Muscle layer of colon (tissue), 2 donors: ENCODE results near the gene PIAS4.

Source experiments
- H3K27ac ChIP-seq: one replicate; pipeline ENCODE4 v1.7.0; 2013; ENCODE audit warnings: low read depth, mild to moderate bottlenecking, low read length, moderate library complexity
- H3K27me3 ChIP-seq, 2 donors: one replicate each; pipeline ENCODE4 v1.7.0; 2013; ENCODE audit warnings: low read length in 2 of 2, mild to moderate bottlenecking in 2 of 2; ENCODE audit not compliant: insufficient read depth in 2 of 2, control insufficient read depth in 1 of 2
- H3K36me3 ChIP-seq: one replicate; pipeline ENCODE4 v1.7.0; 2013; ENCODE audit warnings: mild to moderate bottlenecking, low read length; ENCODE audit not compliant: insufficient read depth
- H3K4me1 ChIP-seq: one replicate; pipeline ENCODE4 v1.7.0; 2013; ENCODE audit warnings: mild to moderate bottlenecking, low read length; ENCODE audit not compliant: insufficient read depth
- H3K4me3 ChIP-seq, 2 donors: one replicate each; pipeline ENCODE4 v1.7.0; 2013; ENCODE audit warnings: low read length in 2 of 2, low read depth in 1 of 2, mild to moderate bottlenecking in 1 of 2, moderate library complexity in 1 of 2
- H3K9ac ChIP-seq: one replicate; pipeline ENCODE4 v1.7.0; 2013; ENCODE audit warnings: low read length
- H3K9me3 ChIP-seq: one replicate; pipeline ENCODE4 v1.7.0; 2013; ENCODE audit warnings: mild to moderate bottlenecking, low read length
- donor health status: abdominal sarcoma.
- donor health status: Adenocarcinoma of cecum.

The PIAS4 gene

DNA sequence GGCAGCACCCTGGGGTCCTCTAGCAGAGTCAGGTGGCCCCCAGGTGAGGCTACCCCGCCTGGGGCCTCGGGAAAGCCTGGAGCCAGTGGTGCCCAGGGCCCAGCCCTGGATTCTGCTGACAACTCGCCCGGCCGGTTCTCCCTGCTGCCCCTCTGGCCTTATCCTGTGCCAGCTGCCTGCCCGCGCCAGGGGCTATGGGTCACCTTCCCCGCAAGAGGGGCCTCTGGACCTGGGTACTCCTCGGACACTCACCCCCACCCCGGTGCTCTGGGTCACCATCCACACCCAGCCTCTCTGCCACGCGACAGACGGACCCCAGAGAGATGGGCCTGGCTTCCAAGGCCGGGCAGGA lies 35.2 kb downstream of the PIAS4 start:
- H3K27me3 ChIP-seq: no peaks in the 10 kb centered on the region

DNA sequence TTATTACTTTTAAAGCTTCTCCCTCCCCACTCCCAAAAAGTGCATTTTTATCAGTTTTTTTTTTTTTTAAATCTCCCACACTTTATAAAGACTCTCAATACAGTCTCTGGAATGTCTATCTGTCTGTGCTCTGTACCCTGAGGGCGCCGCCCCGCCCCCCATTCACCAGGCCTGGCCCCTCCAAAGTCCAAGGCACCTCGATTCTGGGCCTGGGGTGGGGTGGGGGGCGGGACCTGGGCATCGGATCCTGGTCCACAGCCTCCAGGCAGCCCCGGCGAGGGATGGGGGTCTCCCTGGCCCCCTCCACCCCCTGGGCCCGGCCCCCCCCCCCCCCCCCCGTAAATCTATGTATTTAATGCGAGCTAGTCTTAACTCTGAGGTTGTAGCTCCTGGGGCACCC lies 35.9 kb downstream of the PIAS4 start:
- Histone ChIP-seq H3K9ac (no peak overlapping the region), H3K27me3 (no peaks in the 10 kb centered on the region), H3K9me3 (no peaks in the 10 kb centered on the region), H3K36me3 (no peaks in the 10 kb centered on the region), H3K4me3 (no peak overlapping the region), H3K4me1 (no peaks in the 10 kb centered on the region), H3K27ac (no peak overlapping the region)

More for the DNA sequence above, 35.2 kb downstream of the PIAS4 start:
- H3K9me3 ChIP-seq: no peaks in the 10 kb centered on the region
- H3K4me3 ChIP-seq: no peak overlapping the region
- peaks cover 2% of the 10 kb centered on the region for H3K36me3 ChIP-seq
- no peak overlapping the region for H3K9ac ChIP-seq
- H3K27ac ChIP-seq: no peak overlapping the region
- H3K4me1 ChIP-seq: no peaks in the 10 kb centered on the region

DNA sequence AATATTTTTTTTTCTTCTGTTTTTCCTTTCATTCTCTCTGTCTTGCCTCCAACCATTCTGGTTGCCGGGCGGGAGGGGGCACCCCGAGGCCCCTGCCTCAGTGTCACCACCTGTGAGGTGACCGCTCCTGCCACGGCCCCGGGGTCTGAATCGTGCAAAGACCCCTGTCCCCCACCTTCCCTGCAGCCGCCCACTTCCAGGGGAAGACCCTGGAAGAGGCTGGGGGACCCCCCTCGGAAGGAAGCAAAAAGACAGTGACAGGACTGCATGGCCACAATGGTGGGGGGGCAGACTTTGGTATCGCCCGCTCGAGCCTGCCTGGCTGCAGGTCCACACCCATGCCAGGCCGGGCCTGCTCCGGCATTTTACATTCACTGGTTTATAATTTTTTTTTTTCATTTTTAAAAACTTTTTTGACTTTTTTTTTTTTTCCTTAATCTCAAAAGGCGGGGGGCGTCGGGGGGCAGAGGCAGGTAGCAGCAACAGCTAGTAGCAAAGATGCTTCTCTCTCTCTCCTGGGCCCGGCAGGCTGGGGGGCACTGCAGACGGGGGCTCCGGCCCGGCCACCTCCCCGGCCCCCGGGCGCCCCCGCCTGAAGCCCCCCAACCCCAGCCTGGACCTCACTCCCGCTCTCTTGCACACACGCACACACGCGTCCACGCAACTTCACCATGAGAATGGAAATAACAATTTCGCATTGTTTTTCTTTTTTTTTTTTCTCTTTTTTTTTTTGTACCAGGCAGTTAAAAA lies 36.6 kb downstream of the PIAS4 start:
- no peaks in the 10 kb centered on the region for H3K4me1 ChIP-seq
- no peak overlapping the region for H3K9ac ChIP-seq
- H3K4me3 ChIP-seq: no peak overlapping the region
- H3K27me3 ChIP-seq: no peaks in the 10 kb centered on the region
- H3K36me3 ChIP-seq: no peaks in the 10 kb centered on the region
- H3K27ac ChIP-seq: no peak overlapping the region
- no peaks in the 10 kb centered on the region for H3K9me3 ChIP-seq

- H3K4me1 ChIP-seq: no peaks in the 10 kb centered on the region
- H3K4me3 ChIP-seq: no peak overlapping the region
- no peak overlapping the region for H3K27ac ChIP-seq
- no peaks in the 10 kb centered on the region for H3K9me3 ChIP-seq
- H3K36me3 ChIP-seq: no peaks in the 10 kb centered on the region
- no peaks in the 10 kb centered on the region for H3K27me3 ChIP-seq
- H3K9ac ChIP-seq: no peak overlapping the region
Observed at GRCh38 chr19:4044990-4045465, 37.5 kb downstream of the PIAS4 start.

GRCh38 chr19:4045597-4046361 lies 38.2 kb downstream of the PIAS4 start:
- peaks cover 4% of the 10 kb centered on the region for H3K36me3 ChIP-seq
- H3K27me3 ChIP-seq: no peaks in the 10 kb centered on the region
- no peaks in the 10 kb centered on the region for H3K4me1 ChIP-seq
- no peak overlapping the region for H3K4me3 ChIP-seq
- H3K9ac ChIP-seq: no peak overlapping the region
- no peak overlapping the region for H3K27ac ChIP-seq
- H3K9me3 ChIP-seq: no peaks in the 10 kb centered on the region

GRCh38 chr19:4046362-4046691 lies 38.8 kb downstream of the PIAS4 start:
- H3K9me3 ChIP-seq: no peaks in the 10 kb centered on the region
- H3K4me3 ChIP-seq: no peak overlapping the region
- H3K36me3 ChIP-seq: peaks cover 7% of the 10 kb centered on the region
- no peak overlapping the region for H3K9ac ChIP-seq
- H3K27ac ChIP-seq: no peak overlapping the region
- no peaks in the 10 kb centered on the region for H3K4me1 ChIP-seq
- no peaks in the 10 kb centered on the region for H3K27me3 ChIP-seq

DNA sequence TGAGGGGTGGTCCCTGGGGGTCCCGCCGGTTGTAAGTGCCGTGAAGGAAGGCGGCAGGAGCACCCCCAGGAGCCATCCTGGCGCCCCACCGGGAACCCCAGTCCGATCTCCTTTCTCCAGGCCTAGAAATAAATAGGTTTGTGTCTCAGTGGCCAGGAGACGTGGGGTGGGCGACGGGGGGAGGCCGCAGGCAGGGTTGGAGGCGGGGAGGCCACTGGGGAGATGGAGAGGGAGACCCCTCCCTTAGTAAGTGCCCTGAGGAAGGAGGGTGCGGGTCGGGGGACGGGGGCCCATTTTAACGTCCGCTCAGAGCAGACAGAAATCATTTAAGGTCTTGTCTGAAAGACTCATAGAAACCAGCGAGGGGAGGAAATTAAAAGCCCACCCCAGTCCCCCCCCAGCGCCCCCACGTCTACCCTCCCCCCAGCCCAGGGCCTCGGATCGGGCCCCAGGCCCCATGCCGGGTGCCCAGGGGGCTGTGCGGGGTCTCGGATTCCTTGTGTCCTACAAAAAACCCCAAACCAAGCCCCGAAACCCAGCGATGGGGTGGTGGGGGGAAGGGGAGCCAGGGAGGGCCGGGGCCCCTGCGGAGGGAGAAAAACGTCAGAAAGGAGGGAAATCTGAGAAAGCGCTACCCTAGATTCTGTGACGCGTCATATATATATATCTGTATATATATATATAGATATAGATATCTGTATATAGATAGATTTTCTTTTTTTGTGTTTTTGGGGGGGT lies 39.6 kb downstream of the PIAS4 start:
- Histone ChIP-seq H3K4me1 (no peaks in the 10 kb centered on the region), H3K9me3 (no peaks in the 10 kb centered on the region), H3K9ac (no peak overlapping the region), H3K36me3 (peaks cover 14% of the 10 kb centered on the region), H3K27me3 (no peaks in the 10 kb centered on the region), H3K4me3 (no peak overlapping the region), H3K27ac (no peak overlapping the region)

GRCh38 chr19:4049432-4049831 lies 41.9 kb downstream of the PIAS4 start:
- H3K4me3 ChIP-seq: no peak overlapping the region
- peaks cover 10% of the 10 kb centered on the region for H3K4me1 ChIP-seq
- no peaks in the 10 kb centered on the region for H3K27me3 ChIP-seq
- H3K9me3 ChIP-seq: no peaks in the 10 kb centered on the region
- peaks cover 24% of the 10 kb centered on the region for H3K36me3 ChIP-seq
- H3K9ac ChIP-seq: no peak overlapping the region
- no peak overlapping the region for H3K27ac ChIP-seq

- H3K4me3 ChIP-seq: peak overlapping the region in 1 of 2 donors; percentile 7
- no peaks in the 10 kb centered on the region for H3K27me3 ChIP-seq
- H3K36me3 ChIP-seq: peaks cover 28% of the 10 kb centered on the region
- H3K27ac ChIP-seq: peak overlapping the region; percentile 52
- H3K9ac ChIP-seq: no peak overlapping the region
- peaks cover 10% of the 10 kb centered on the region for H3K4me1 ChIP-seq
- H3K9me3 ChIP-seq: no peaks in the 10 kb centered on the region
Observed at GRCh38 chr19:4051175-4052101, 43.9 kb downstream of the PIAS4 start.

GRCh38 chr19:4052114-4052992 lies 44.8 kb downstream of the PIAS4 start:
- Histone ChIP-seq H3K27me3 (no peaks in the 10 kb centered on the region), H3K27ac (peak overlapping the region; percentile 52), H3K9me3 (no peaks in the 10 kb centered on the region), H3K4me3 (no peak overlapping the region), H3K36me3 (peaks cover 28% of the 10 kb centered on the region), H3K9ac (no peak overlapping the region), H3K4me1 (peaks cover 10% of the 10 kb centered on the region)
